ENCODE measurements around the gene DNAJC17. TPM values are rescaled to one million over a fixed set of nuclear protein-coding genes. Genes with fewer than 3 reads are reported as not detected.

Gene DNAJC17
- total RNA-seq, 1 donor from 2014 or later, result 19.0 TPM

DNA sequence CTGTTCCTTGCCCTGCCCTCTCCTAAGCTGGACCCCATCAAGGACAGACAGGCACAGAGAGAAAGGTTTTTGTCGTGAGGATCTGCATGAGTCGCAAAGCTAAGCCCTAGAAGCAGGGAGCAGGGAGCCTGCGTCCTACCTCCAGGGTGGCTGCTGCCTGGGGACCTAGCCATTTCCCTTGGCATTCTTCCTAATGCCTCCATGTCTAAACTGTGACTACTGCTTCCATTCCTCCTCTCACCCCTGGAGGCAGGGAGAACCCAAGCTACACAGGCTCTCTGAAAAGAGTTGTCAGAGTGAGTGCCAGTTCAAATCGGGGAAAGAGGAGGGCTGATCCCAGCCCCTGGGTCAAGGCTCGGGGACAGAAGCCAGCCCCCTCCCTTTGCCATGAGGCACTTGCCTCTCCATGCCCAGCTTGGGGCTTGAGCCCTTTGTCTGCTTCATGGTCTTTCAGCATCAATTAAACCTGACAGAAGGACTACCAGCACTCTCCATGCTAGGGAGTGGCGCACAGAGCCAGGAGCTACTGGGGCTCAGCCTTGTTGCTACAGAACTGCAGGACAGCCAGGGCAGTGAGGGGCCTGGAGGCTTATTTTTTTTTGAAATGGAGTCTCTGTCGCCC, 41.0 kb downstream of the DNAJC17 start:
- DNase-seq, result no peak

GRCh38 chr15:40764629-40765103, 42.6 kb downstream of the DNAJC17 start:
- DNase-seq, result peak; percentile 51

GRCh38 chr15:40763801-40764628, 43.3 kb downstream of the DNAJC17 start, which contains the start of gene GCHFR:
Gene GCHFR, plus strand, starts transcription at chr15:40764068. Its CDS starts 113 bp downstream, at chr15:40764181.
- peak; percentile 52 for DNase-seq

DNA sequence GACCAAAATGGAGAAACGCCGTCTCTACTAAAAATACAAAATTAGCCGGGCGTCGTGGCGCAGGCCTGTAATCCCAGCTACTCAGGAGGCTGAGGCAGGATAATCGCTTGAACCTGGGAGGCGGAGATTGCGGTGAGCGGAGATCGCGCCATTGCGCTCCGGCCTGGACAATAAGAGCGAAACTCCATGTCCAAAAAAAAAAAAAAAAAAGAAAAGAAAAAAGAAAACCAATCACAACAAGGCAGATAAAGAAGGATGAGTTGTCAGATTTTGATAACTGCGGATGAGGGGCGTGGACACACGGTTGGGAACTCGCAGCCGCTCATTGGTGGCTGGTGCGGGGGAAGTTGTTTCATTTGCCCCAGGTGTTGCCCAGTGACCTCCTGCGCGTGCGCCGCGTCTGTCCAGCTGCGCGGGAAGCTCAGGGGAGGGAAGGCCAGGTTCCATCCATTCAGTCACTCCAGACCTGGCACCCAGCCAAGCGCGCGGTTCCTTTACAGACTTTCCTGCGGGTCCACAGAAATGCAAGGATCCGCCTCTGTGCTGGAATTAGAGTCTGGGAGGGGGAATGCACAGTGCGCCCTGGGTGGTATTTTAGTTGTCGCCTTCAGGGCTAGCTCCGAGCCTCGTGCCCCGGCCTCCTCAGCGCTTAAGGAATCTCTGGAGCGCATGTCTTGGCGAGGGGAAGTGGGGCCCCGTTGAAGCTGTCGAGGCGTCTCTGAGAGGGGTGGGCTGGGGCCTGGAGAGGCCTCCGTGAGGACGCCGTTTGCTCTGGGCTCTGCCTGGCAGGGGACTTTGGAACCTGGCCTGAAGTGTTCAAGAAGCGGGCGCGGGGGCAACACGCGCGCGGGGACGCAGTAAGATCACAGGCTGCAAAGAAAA, 44.1 kb downstream of the DNAJC17 start:
- DNase-seq, result peak; percentile 57

GRCh38 chr15:40759961-40760360, 47.3 kb downstream of the DNAJC17 start:
- DNase-seq, result no peak

GRCh38 chr15:40756938-40757337, 50.3 kb downstream of the DNAJC17 start:
- no peak for DNase-seq

DNA sequence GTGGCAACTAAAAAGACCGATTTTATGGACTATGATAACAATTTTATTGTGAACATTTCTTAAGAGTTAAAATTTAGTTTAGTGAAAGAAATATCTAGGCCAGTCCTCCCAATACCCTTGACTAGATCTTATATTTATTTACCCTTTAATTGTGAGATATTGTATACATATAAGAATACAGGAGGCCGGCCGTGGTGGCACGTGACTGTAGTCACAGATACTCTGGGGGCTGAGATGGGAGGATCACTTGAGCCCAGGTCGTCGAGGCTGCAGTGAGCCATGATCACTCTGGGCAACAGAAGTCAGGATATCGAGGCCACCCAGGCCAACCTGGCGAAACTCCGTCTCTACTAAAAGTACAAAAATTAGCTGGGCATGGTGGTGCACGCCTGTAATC, 51.5 kb downstream of the DNAJC17 start:
- DNase-seq, result no peak

DNA sequence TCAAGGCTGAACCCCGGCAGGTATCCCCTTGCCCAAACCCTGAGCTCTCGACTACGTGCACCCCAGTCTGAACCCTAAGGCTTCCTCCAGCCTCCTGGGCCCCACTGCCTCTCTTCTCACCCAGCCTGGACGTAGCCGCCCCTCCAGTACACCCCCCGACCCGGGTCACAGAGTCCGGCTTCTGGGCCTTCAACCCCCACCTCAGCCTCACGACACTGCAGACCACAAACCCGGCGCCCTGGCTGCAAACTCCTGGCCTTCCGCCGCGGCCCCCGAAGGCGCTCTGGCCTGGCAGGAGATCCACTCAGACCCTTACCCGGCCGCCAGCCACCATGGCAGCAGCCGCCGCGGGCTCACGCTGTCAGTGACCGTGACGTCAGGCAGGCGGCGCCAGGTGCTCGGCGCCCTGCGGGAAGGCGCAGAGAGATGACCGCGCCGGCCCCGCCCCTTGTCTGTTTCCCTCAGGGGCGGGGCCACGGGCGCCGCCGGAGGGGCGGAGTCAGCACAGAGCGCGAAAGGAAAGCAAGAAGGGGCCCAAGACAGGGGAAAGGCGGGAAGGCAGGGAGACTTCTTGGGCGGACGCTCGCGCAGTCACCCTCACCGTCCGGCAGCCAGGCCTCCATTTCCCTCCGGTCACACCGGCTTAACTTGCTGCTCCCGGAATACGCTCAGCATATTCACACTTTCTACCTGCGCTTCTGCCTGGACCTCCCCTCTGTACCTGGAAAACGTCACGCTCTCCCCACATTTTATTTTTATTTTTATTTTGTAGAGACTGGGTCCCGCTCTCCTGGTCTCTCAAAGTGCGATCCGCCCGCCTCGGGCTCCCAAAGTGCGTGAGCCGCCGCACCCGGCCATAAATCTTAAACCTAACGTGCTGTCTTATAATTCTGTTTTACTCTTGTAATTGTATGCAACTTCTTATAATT, 52.1 kb downstream of the DNAJC17 start, which contains the start of gene RMDN3:
Gene RMDN3 (minus strand): TSS at position 372 of the 929 bp plus-strand sequence. CDS start 471 bp downstream, outside the sequence.
- peak; percentile 92 for DNase-seq

- DNase-seq, result no peak
Measured at GRCh38 chr15:40754574-40754882, 52.7 kb downstream of the DNAJC17 start.

GRCh38 chr15:40751745-40752144, 55.5 kb downstream of the DNAJC17 start:
- no peak for DNase-seq

DNA sequence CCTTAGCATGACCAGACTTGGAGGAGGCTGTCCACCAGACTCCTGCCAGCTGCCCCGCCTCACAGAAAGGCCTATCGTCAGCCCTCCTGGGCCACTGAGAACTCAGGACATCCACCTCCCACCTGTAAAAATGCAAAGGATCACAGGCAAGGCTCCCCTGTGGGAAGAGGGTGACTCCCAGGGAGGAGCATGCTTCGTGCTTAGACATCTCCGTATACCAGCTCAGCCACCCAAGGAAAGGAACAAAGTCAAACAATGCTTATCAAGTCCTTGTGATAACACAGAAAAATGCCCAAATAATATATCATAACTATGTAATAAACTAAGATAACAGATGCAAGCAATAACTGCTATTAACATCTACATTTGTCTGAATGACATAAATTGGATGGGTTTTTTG, 56.4 kb downstream of the DNAJC17 start:
- DNase-seq, result no peak

DNA sequence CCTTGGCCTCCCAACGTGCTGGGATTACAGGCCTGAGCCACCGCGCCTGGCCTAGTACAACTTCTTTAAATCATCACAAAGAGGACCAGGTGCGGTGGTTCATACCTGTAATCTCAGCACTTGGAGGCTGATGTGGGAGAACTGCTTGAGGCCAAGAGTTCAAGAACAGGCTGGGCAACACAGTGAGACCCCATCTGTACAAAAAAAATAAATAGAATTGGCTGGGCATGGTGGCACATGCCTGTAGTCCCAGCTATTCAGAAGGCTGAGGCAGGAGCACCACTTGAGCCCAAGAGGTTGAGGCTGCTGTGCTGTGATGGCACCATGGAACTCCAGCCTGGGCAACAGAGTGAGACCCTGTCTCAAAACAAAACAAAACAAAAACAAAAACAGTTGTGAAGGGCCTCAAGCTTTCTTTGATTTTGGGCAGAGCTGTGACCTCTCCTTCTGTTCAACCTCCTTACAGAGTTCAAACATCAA, 58.1 kb downstream of the DNAJC17 start:
- DNase-seq, result no peak

DNA sequence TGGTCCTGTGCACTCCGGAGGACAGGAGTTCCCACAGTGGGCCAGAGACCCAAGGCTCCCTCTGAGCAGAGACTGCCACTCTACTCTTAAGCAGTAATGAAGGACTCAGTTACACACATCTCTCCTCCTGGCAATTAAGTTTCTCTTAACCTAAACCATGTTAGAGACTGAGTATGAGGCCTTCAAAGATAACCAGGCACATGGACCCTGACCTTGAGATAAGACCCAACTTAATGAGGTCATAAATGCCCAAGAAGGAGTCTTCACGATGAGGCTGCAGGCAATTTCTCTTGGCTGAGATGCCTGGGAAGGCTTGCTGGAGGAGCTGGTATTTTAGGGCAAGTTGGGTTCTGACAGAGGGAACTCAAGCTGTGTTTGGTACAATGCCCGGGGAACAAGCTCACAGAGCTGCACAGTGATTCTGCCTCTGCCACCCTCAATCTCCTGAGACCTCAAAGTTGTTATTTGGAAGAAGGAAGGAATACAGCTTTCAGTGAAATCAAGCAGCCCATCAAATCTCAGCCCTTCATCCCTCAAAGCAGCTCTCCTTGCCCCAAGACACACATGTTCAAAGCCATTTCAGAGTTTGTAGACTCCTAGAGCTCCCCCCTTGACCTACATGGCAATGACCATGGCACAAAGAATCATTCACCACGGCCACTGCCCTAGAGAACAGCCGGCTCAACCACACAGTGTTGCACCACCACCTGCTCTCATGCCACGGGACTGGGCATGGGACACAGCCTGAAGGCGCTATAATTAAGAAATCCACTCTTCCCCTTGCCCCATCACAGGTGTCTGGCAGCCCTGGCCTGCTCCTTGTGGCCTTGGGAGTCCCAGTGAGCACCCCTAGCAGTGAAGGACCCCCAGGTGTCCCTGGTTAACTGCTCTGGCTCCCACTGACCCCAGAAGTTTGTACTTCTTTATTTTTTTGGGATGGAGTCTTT, 59.3 kb downstream of the DNAJC17 start:
- DNase-seq, result no peak

DNA sequence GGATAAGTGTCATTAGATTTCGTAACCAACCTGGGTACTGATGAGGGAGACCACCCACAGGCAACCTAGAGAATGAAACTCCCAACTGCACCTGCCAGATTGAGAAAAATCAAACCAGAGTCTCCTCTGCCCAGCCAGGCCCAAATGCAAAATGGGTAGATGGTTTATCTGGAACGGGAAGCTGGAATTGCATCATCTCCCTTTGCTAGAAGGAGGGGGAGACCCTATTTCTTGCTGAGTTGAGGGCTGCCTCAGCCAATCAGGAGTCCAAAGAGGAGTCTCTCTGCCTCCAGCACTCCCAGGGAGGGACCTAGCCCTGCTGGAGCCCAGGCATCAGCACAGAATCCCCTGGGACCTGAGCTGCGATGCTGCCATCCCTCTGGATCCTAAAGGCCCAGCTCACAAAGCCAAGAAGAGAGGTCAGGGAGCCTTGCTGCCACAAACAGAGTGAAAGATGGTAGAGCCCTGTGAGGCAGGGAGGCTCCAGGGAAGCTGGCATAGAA, 60.3 kb downstream of the DNAJC17 start:
- no peak for DNase-seq

- no peak for DNase-seq
Measured at GRCh38 chr15:40744815-40745152, 62.5 kb downstream of the DNAJC17 start.

DNA sequence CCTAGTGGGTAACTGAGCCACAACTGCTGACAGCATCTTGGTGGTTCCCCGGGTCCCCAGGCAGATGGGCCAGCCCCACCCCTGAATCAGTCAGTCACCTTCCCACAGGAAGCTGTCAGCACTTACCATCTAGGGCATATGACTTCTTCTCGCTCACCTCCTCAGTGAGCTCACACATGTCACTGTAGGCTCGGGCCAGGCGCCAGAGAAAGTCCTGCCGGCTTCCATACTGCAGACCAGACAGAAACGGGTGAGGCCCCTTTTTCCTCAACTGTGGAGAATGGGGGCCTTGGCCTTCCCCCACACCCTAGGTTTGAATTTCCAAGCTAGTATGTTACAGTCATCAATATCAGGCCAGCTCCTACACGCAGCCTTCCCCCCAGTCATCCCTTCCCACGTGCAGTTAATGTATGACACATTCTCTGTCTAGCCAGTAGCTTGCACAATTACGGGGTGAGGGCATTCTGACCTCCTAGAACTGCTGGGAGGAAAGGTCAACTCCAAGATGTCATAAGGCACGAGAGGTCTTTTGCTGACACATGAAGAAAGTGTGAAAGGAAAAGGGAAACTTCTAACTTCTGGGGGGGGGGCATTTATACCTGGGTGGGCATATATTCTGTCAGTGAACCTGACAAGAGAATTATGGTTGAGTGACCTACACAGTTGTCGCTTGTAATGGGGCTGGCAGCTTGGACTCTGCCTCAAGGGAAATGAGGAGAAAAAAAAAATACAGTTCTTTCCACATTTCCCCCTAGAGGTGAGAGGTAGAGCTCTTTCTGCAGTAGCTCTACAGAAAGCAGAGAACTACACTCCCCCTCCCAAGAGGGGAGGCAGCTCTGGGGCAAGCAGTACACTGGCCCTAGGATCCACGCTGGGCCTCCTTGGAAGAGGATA, 63.1 kb downstream of the DNAJC17 start:
- DNase-seq, result no peak

DNA sequence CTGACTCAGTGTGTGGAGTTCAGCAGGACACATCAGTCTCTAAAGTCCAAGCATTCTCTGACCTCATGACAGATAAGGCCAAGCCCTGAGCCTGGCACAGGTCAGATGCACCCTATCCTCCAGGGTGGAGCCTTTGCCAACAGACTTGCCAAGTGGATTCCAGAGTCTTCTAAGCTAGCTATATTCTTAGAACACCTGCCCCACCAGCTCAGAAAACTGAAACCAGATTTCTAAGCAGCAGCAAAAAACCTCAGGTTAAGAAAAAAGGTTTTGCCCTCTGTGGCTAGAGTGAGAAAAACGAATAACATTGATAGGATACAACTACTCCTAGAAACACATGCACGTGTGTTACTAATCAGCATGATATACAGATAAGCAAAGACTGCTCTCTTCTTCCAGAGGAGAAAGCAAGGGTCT, 63.8 kb downstream of the DNAJC17 start:
- no peak for DNase-seq

GRCh38 chr15:40739854-40740253, 67.4 kb downstream of the DNAJC17 start:
- no peak for DNase-seq

DNA sequence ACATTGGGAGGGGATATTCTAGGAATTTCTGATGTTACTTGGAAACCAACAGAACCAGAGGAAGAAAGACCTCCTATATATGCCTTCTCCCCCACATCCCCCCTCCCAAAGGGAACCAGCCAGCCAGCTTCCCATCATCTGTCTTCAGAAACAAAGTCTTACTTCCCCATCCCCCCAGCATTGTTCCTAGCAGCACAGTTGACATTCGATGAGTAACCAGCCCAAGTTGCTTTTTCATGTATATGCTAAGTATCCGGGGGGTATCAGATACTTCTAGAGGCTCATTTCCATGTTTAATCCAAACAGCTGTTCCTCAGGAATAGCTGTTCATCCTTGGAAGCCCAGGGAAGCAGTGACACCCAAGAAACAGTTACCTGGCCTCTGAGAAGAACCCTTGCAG, 68.2 kb downstream of the DNAJC17 start:
- no peak for DNase-seq

Measured in skin of body (tissue), 2 donors.